HS-5 (cell line): ENCODE data around the gene LRSAM1.

Experiments used
- DNase-seq: peaks from one replicate; pipeline ENCODE4 v3.0.0-alpha.2; 2012; ENCODE audit warnings: low read depth

LRSAM1 gene

DNA sequence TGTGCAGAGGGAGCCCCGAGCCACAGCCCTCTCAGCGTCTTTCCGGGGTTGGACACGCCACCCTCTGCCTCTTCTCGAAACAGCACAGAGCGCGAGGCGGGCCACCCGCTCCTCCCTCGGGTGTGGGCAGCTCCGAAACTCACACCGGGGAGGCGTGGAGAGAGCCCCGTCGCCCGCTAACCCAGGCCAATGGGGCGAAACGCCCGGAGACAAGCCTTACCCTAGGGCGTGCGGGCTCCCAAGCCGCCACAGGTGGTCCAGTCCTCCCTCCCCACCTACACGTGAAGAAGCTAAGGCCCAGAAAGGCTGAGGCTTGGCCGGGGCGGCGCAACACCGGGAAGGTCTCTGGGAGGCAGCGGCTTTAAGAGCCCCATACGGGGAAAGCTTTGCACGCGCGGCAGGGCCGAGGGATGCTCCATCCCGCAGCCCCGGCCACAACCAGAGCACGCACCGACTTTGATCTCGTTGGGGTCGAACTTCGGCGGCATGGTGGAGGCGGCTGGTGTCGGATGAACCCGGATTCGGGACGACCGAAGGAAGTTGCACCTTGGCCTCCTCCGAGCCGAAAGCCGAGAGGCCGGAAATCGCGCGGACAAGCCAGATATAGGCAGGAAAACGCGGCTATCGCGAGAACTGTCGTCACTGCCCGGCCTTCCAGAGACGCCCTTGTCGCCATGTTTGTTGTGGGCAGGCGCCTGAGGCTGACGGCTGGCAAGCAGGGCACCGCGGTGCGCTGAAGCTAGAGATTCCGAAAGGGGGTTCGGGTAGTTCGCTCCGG, at the start of gene LRSAM1, which contains the start of gene RPL12:
Gene LRSAM1, plus strand, starts transcription at position 681 of the 778 bp plus-strand sequence. CDS start 3,018 bp downstream, outside the sequence.
Gene RPL12, minus strand, starts transcription at position 577 of the 778 bp plus-strand sequence. Its CDS starts 89 bp downstream, at position 488.
- peak; percentile 87 for DNase-seq

- no peak for DNase-seq
Observed at GRCh38 chr9:127402401-127403090, 48.8 kb upstream of the LRSAM1 start.

DNA sequence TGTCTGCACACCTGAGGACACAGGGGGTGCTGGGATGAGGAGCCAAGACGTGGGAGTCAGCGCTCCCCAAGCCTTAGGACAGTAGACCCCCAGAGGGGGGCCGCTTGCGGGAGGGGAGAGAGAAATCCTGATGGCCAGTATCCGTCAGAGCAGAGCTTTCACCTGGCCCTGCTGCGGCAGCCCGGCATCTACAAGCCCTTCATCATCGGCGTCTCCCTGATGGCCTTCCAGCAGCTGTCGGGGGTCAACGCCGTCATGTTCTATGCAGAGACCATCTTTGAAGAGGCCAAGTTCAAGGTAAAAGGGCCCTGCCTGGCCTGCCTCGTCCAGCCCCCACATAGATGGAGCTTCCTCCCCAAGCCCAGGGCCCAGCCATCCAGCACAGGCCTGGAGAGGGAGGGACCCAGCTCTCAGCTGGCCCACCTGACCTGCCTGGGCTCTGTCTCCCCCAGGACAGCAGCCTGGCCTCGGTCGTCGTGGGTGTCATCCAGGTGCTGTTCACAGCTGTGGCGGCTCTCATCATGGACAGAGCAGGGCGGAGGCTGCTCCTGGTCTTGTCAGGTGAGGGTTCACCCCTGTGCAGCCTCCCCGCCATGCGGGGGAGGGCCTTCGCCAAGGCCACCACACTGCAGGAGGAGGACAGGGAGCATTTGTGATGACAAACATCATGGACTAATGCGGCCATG, 47.7 kb upstream of the LRSAM1 start:
- DNase-seq, result no peak

DNA sequence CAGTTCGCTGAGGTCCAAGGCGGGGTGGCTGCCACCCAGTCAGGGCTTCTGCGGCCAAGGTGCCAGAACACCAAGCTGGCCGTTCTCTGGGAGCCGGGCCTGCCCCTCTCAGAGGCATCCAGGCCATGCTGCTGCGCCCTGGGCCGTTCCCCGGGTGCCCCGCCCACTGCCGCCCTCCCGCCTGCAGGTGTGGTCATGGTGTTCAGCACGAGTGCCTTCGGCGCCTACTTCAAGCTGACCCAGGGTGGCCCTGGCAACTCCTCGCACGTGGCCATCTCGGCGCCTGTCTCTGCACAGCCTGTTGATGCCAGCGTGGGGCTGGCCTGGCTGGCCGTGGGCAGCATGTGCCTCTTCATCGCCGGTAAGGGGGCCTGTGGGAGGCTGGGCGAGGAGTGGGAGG, 46.7 kb upstream of the LRSAM1 start:
- DNase-seq, result no peak

- DNase-seq, result no peak
Observed at GRCh38 chr9:127405344-127406125, 45.8 kb upstream of the LRSAM1 start.

DNA sequence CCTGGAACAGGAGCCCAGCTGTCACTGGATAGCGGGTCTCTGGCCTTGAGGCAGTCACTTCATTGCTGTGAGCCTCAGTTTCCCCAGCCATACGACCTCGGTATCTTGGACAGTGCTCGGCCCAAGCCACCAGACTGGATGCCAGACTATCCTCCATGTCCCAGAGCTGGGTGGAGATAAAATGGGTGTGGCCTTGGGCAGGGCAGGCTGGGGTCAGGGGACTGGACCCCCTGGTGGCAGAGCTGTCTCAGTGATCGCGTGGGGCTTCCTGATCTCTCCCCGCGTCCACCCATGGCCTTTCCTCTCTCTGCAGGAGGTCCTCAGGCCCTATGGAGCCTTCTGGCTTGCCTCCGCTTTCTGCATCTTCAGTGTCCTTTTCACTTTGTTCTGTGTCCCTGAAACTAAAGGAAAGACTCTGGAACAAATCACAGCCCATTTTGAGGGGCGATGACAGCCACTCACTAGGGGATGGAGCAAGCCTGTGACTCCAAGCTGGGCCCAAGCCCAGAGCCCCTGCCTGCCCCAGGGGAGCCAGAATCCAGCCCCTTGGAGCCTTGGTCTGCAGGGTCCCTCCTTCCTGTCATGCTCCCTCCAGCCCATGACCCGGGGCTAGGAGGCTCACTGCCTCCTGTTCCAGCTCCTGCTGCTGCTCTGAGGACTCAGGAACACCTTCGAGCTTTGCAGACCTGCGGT, 44.4 kb upstream of the LRSAM1 start:
- DNase-seq, result no peak

GRCh38 chr9:127407492-127407843, 43.8 kb upstream of the LRSAM1 start:
- no peak for DNase-seq

GRCh38 chr9:127411122-127411521, 40.2 kb upstream of the LRSAM1 start:
- no peak for DNase-seq

DNA sequence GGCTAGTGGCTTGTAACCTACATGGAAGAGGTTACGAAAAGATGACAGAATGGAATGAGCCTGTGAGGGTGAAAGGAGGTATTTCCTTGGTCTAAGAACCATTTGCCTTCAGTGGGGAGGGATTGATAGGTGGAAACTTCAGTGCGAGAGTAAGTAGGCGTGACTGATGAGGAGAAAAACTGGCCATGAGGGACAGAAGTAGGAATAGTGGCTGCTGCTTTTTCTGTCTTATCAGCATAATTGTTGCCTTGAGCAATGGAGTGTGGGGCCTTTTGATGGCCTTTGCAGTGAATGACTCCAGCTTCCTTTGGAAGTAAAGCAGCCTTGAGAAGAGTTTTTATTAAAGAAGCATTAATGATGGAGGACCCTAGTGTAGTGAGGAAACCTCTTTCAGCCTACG, 36.2 kb upstream of the LRSAM1 start:
- DNase-seq, result no peak

- no peak for DNase-seq
Observed at GRCh38 chr9:127415657-127416056, 35.7 kb upstream of the LRSAM1 start.

- peak; percentile 24 for DNase-seq
Observed at GRCh38 chr9:127417131-127418036, 33.9 kb upstream of the LRSAM1 start.

GRCh38 chr9:127418037-127418471, 33.3 kb upstream of the LRSAM1 start:
- DNase-seq, result no peak

DNA sequence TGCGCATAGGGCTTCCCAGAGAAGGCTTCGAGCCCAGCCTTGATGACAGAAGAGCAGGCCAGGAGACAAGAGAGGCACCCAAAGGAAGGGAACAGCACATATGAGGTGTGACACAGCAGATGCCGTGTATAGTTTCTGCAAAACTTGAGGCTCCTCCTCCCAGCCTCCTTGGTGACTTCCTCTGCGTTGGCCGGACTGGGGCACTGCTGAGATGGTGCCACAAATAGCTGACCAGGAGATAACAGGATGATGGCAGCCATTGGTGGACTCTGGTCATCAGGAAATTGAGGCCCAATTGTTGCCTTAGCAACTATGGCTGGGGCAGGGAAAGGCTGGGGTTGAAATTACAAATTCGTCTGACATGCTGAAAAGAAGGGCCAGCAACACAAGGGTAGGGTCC, 32.0 kb upstream of the LRSAM1 start:
- no peak for DNase-seq

- DNase-seq, result no peak
Observed at GRCh38 chr9:127421057-127421456, 30.3 kb upstream of the LRSAM1 start.

- no peak for DNase-seq
Observed at GRCh38 chr9:127422133-127422782, 29.1 kb upstream of the LRSAM1 start.

DNA sequence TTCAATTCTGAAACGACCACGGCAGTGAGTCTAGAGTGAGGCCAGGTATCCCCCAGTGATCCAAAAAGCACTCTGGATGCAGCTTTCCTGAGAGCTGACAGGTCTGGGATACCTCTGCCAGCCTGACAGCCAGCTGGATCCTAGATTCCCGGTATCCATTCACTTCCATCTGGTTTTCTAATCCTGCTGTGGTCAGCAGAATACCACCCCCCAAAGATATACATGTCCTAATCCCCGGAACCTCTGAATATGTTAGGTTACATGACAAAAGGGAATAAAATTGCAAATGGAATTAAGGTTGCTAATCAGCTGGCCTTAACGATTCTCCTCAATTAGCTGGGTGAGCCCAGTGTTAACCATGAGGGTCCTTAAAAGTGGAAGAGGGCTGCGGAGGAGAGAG, 28.5 kb upstream of the LRSAM1 start:
- DNase-seq, result no peak

DNA sequence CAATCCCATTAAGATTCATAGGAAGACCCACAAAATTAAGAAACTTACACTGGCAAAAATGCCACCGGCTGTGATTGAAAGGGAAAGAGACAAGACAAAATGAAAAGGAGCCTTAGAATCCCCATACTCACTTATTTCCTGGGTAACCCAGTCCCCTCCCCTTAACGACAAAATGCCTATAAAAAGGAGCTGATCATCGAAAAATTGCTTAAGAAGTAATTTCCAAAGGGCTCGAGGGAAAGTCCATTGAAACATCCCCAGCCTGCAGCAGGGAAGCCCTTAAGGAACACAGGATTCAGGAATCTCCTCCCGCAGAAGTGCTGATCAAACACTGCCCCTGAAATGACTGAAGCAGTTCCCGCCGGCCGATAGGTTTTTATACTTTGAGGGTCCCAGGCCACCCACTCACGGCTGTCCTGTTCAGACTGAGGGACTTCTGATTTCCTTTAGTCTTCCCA, 27.8 kb upstream of the LRSAM1 start:
- DNase-seq, result no peak

GRCh38 chr9:127423934-127424675, 27.2 kb upstream of the LRSAM1 start, which contains the start of gene ZNF79:
ZNF79 (plus strand) TSS chr9:127424382; CDS start chr9:127424788, 406 bp downstream.
- peak; percentile 72 for DNase-seq

DNA sequence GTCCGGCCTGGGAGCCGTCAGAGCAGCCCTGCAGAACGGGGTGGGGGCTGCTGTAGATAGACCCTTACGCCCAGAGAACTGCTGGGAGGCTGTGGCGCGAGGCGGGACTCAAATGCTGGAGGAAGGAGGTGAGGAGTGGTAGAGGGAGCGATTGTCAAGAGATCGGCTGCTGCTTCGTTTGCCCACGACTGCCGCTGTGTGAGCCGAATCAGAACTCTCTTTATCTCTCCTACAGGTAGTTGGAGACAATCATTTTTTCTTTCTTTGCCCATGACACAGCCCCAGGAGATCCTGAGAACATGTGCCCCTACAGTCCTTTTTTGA, 26.7 kb upstream of the LRSAM1 start:
- no peak for DNase-seq
